Body of pancreas (tissue), 4 donors: ENCODE data around the gene PARD6B. TPM values are rescaled to one million over a fixed set of nuclear protein-coding genes. Genes with fewer than 3 reads are reported as not detected.

Experiments
- ATAC-seq: fragments of 150-250 bp; one replicate; pipeline ENCODE4 v1.9.1; 2016
- DNase-seq, 4 donors: peaks; one replicate each; pipeline ENCODE4 v3.0.0-alpha.2; 2019
- H3K27ac ChIP-seq, 4 donors: fragments of 200-600 bp; sonication (generic); 1 replicate in 3 of 4; 2 replicates in 1 of 4; pipeline versions ENCODE4 v1.5.1 to v1.6.1; 2016 to 2019; ENCODE audit warnings: mild to moderate bottlenecking in 1 of 4, mixed read lengths in 1 of 4, moderate library complexity in 1 of 4
- H3K27me3 ChIP-seq, 2 donors: fragments of 200-600 bp; sonication (generic); one replicate each; pipeline ENCODE4 v1.6.0; 2016; ENCODE audit warnings: mild to moderate bottlenecking in 1 of 2
- H3K36me3 ChIP-seq, 2 donors: fragments of 200-600 bp; sonication (generic); replicated peaks in 1 of 2; 2 replicates each; pipeline ENCODE4 v1.5.1; 2016; ENCODE audit warnings: low read depth in 2 of 2; ENCODE audit not compliant: insufficient read depth in 1 of 2
- H3K4me1 ChIP-seq: fragments of 200-600 bp; sonication (generic); one replicate; pipeline ENCODE4 v1.6.0; 2016
- H3K4me3 ChIP-seq, 2 donors: fragments of 200-600 bp; sonication (generic); 1 replicate in 1 of 2; 2 replicates in 1 of 2; pipeline ENCODE4 v1.5.1; 2016 to 2019
- H3K9me3 ChIP-seq, 3 donors: fragments of 200-600 bp; sonication (generic); 1 replicate in 2 of 3; 2 replicates in 1 of 3; pipeline ENCODE4 v1.5.1; 2016
- CTCF ChIP-seq, 7 experiments: fragments of 450-650 bp in 4 of 7; fragments of 200-600 bp in 3 of 7; sonication (generic) in 3 of 7; IDR thresholded peaks; one replicate each; pipeline ENCODE4 v1.5.1; 2016 to 2019; ENCODE audit warnings: antibody characterized with exemption in 7 of 7
- POLR2A ChIP-seq, 3 donors: fragments of 450-650 bp; IDR thresholded peaks; one replicate each; pipeline ENCODE4 v1.6.1; 2016; ENCODE audit warnings: antibody characterized with exemption in 3 of 3, mild to moderate bottlenecking in 2 of 3
- WGBS, 2 donors: methylation state at CpG; one replicate each; pipeline ENCODE4 v1.1.5; 2017; 5-methylcytosine and 5-hydroxymethylcytosine counted together
- intact Hi-C: fragments of 100-400 bp; cut with DNase I; formaldehyde crosslinking; loops from one replicate; pipeline ENCODE4 v1.15.1; 2023
- total RNA-seq, 2 donors: library from RNA; depleted of rRNA; stranded (reverse); fragments of >200 nt; gene quantifications; one replicate each; pipeline ENCODE4 v1.1.0, GENCODE V29; 2016

The PARD6B gene
- total RNA-seq, 2 donors from 2014 or later: 4.6 to 8.6 TPM

GRCh38 chr20:50724112-50724725, 7.2 kb upstream of the PARD6B start:
- TF ChIP-seq CTCF (IDR thresholded peaks at IDR 0.05): no peak
- TF ChIP-seq POLR2A (IDR thresholded peaks at IDR 0.05): no peak
- H3K36me3 ChIP-seq: no peaks in the 10 kb centered on the region
- intact Hi-C loops: no loop called here
- H3K27me3 ChIP-seq: no peaks in the 10 kb centered on the region
- no peak for ATAC-seq
- H3K9me3 ChIP-seq: no peaks in the 10 kb centered on the region
- peak overlapping the region in 3 of 4 donors; percentile 19 to 87 (median 42) for H3K27ac ChIP-seq
- peaks cover 39% of the 10 kb centered on the region for H3K4me1 ChIP-seq
- no peak overlapping the region for H3K4me3 ChIP-seq
- WGBS, 2 donors: 89 to 93% methylated on average over 7 of the region's 7 CpGs
- DNase-seq: no peak

- Histone ChIP-seq H3K27ac (peak overlapping the region in 3 of 4 donors; percentile 19 to 87 (median 42)), H3K36me3 (no peaks in the 10 kb centered on the region), H3K4me3 (no peak overlapping the region), H3K9me3 (no peaks in the 10 kb centered on the region), H3K4me1 (peaks cover 48% of the 10 kb centered on the region), H3K27me3 (no peaks in the 10 kb centered on the region)
- WGBS, 2 donors: 64 to 74% methylated on average over 14 of the region's 14 CpGs
- TF ChIP-seq CTCF (IDR thresholded peaks at IDR 0.05) (no peak), POLR2A (IDR thresholded peaks at IDR 0.05) (no peak)
- peak; percentile 8 for ATAC-seq
- peak; percentile 33 to 68 (median 39) for DNase-seq
- intact Hi-C loops: no loop called here
Measured at GRCh38 chr20:50724851-50725723, 6.3 kb upstream of the PARD6B start.

GRCh38 chr20:50725724-50726005, 5.7 kb upstream of the PARD6B start:
- peak in 1 of 4 donors; percentile 7 for DNase-seq
- H3K36me3 ChIP-seq: no peaks in the 10 kb centered on the region
- H3K4me3 ChIP-seq: no peak overlapping the region
- H3K4me1 ChIP-seq: peaks cover 54% of the 10 kb centered on the region
- H3K27ac ChIP-seq: peak overlapping the region in 3 of 4 donors; percentile 42 to 87 (median 51)
- ATAC-seq: no peak
- intact Hi-C loops: no loop called here
- H3K27me3 ChIP-seq: no peaks in the 10 kb centered on the region
- WGBS, 2 donors: 84 to 90% methylated on average over 10 of the region's 10 CpGs
- H3K9me3 ChIP-seq: no peaks in the 10 kb centered on the region
- TF ChIP-seq CTCF (IDR thresholded peaks at IDR 0.05) (no peak), POLR2A (IDR thresholded peaks at IDR 0.05) (no peak)

- peak overlapping the region; percentile 72 to 96 (median 84) for H3K27ac ChIP-seq
- DNase-seq (peak in 2 of 4 donors; percentile 7 to 8), ATAC-seq (no peak)
- H3K27me3 ChIP-seq: no peaks in the 10 kb centered on the region
- TF ChIP-seq CTCF (IDR thresholded peaks at IDR 0.05): no peak
- no peak for TF ChIP-seq POLR2A (IDR thresholded peaks at IDR 0.05)
- H3K36me3 ChIP-seq: no peaks in the 10 kb centered on the region
- intact Hi-C loops: no loop called here
- no peak overlapping the region for H3K4me3 ChIP-seq
- H3K9me3 ChIP-seq: no peaks in the 10 kb centered on the region
- WGBS, 2 donors: 66 to 69% methylated on average over 4 of the region's 4 CpGs
- H3K4me1 ChIP-seq: peaks cover 55% of the 10 kb centered on the region
Measured at GRCh38 chr20:50726955-50727791, 4.2 kb upstream of the PARD6B start.
